HepG2 (cell line): Measurements from ENCODE around the gene AARS2. TPM values are rescaled to one million over a fixed set of nuclear protein-coding genes. Genes with fewer than 3 reads are reported as not detected.

ENCODE experiments used
- CSRNP1 ChIP-seq: sonication (generic); formaldehyde crosslinking; IDR thresholded peaks from 2 replicates; pipeline ENCODE4 v1.8.1; 2023; ENCODE audit warnings: mild to moderate bottlenecking, missing genetic modification reagents
- FOXK1 ChIP-seq: sonication (generic); formaldehyde crosslinking; IDR thresholded peaks from 2 replicates; pipeline ENCODE4 v1.4.0; 2020; ENCODE audit warnings: low read depth, missing genetic modification reagents, borderline replicate concordance
- HNF1A ChIP-seq, 2 experiments: sonication (generic) in 1 of 2; formaldehyde crosslinking in 1 of 2; IDR thresholded peaks; 2 replicates each; pipeline versions ENCODE4 v1.4.0 to v1.6.1; 2016 to 2020; ENCODE audit warnings: borderline replicate concordance in 1 of 2, low read depth in 1 of 2, mild to moderate bottlenecking in 1 of 2, missing genetic modification reagents in 1 of 2
- MED8 ChIP-seq: sonication (generic); formaldehyde crosslinking; IDR thresholded peaks from 2 replicates; pipeline ENCODE4 v1.8.1; 2023; ENCODE audit warnings: mild to moderate bottlenecking, missing genetic modification reagents; ENCODE audit not compliant: insufficient replicate concordance
- RAD21 ChIP-seq: fragments of 450-650 bp; formaldehyde crosslinking; IDR thresholded peaks from 2 replicates; pipeline ENCODE4 v1.5.0; 2020; ENCODE audit warnings: mild to moderate bottlenecking
- STAG1 ChIP-seq: sonication (generic); formaldehyde crosslinking; IDR thresholded peaks from 2 replicates; pipeline ENCODE4 v1.4.0; 2020; ENCODE audit warnings: missing genetic modification reagents
- ZBTB10 ChIP-seq: sonication (generic); formaldehyde crosslinking; IDR thresholded peaks from 2 replicates; pipeline ENCODE4 v1.4.0; 2020; ENCODE audit warnings: missing genetic modification reagents, borderline replicate concordance
- ZBTB42 ChIP-seq: sonication (generic); formaldehyde crosslinking; IDR thresholded peaks from 2 replicates; pipeline ENCODE4 v1.5.0; 2020; ENCODE audit warnings: mild to moderate bottlenecking, missing genetic modification reagents
- ZHX2 ChIP-seq, 2 experiments: sonication (generic) in 1 of 2; formaldehyde crosslinking in 1 of 2; IDR thresholded peaks; 2 replicates each; pipeline versions ENCODE4 v1.6.1 to v1.9.0; 2014 to 2022; ENCODE audit warnings: antibody characterized with exemption in 1 of 2, borderline replicate concordance in 1 of 2, inconsistent platforms in 1 of 2, low read depth in 1 of 2, missing genetic modification reagents in 1 of 2
- ZNF329 ChIP-seq: sonication (generic); formaldehyde crosslinking; IDR thresholded peaks from 2 replicates; pipeline ENCODE4 v1.9.0; 2021; ENCODE audit warnings: low read depth, mild to moderate bottlenecking, missing genetic modification reagents
- polyA plus RNA-seq, 8 experiments: library from polyadenylated mRNA; depleted of rRNA in 3 of 8; stranded (reverse) in 7 of 8; unstranded in 1 of 8; fragments of >200 nt; fragmentation: Illumina TruSeq in 4 of 8; extraction: Trizol in 4 of 8; gene quantifications; 2 replicates each; pipeline versions ENCODE4 v1.2.1 to v1.2.3, GENCODE V29; 2011 to 2016; ENCODE audit warnings: low read depth in 4 of 8, missing spikeins in 1 of 8, mixed read lengths in 1 of 8; ENCODE audit not compliant: insufficient read depth in 1 of 8
- total RNA-seq, 5 experiments: library from RNA; depleted of rRNA; stranded (reverse); fragments of >200 nt; fragmentation: Illumina TruSeq; extraction: Trizol; gene quantifications; 2 replicates each; pipeline ENCODE4 v1.2.3, GENCODE V29; 2016; ENCODE audit warnings: low read depth in 1 of 5

AARS2 gene
- total and polyA plus RNA-seq, 2 of the 13 experiments (the other 11 are each of a cell fraction or from before 2014, with no cell fraction given) = 7.5 to 24.1 TPM

GRCh38 chr6:44263354-44264100, 49.6 kb downstream of the AARS2 start (continued):
- TF ChIP-seq CSRNP1 (no peak), FOXK1 (CRISPR knock-in tag) (no peak), MED8 (CRISPR knock-in tag) (no peak), ZHX2 (IDR thresholded peaks at IDR 0.05; ENCODE audit: low read depth) (no peak), ZHX2 (CRISPR knock-in tag; IDR thresholded peaks at IDR 0.05; ENCODE audit: borderline replicate concordance) (no peak), STAG1 (no peak), HNF1A (IDR thresholded peaks at IDR 0.05; ENCODE audit: low read depth) (no peak), HNF1A (CRISPR knock-in tag; IDR thresholded peaks at IDR 0.05; ENCODE audit: borderline replicate concordance) (no peak), ZNF329 (CRISPR knock-in tag) (no peak), ZBTB42 (CRISPR knock-in tag) (no peak), RAD21 (CRISPR knock-in tag) (no peak), ZBTB10 (CRISPR knock-in tag) (peak; percentile 46; the same call in 1 of the 2 replicates)
